HL-60/S4 treated with phorbol 12-myristate 13-acetate at 8.2 ng/mL for 4 days and 3 days (cell line): Measurements from ENCODE around the gene LINC00237.

Source experiments
- in situ Hi-C: fragments of 300-500 bp; cut with MboI; formaldehyde crosslinking; loops from 2 replicates; pipeline ENCODE4 v1.15.0; 2022; ENCODE audit warnings: low sequenced_read_pairs

Gene LINC00237

GRCh38 chr20:21125849-21126580, 19.9 kb upstream of the LINC00237 start, which contains the start of gene KIZ:
TSS of gene KIZ (plus strand) at chr20:21126082. CDS start at chr20:21126116, 34 bp downstream.
- in situ Hi-C loops, result no loop called here

GRCh38 chr20:21125072-21125848, 19.1 kb upstream of the LINC00237 start:
- in situ Hi-C loops, result no loop called here

- in situ Hi-C loops, result no loop called here
These were observed 18.0 kb upstream of the LINC00237 start for GRCh38 chr20:21124190-21124589.

GRCh38 chr20:21118782-21119181, 12.6 kb upstream of the LINC00237 start:
- in situ Hi-C loops, result no loop called here

- in situ Hi-C loops, result no loop called here
These were observed 12.0 kb upstream of the LINC00237 start for GRCh38 chr20:21118138-21118537.

GRCh38 chr20:21117521-21117920, 11.4 kb upstream of the LINC00237 start:
- in situ Hi-C loops, result no loop called here

GRCh38 chr20:21114584-21114983, 8.4 kb upstream of the LINC00237 start:
- in situ Hi-C loops, result no loop called here

GRCh38 chr20:21113697-21114096, 7.5 kb upstream of the LINC00237 start:
- in situ Hi-C loops, result no loop called here

- in situ Hi-C loops, result no loop called here
These were observed 5.3 kb upstream of the LINC00237 start for GRCh38 chr20:21111416-21111815.

- in situ Hi-C loops, result no loop called here
These were observed 4.7 kb upstream of the LINC00237 start for GRCh38 chr20:21110811-21111210.

- in situ Hi-C loops, result no loop called here
These were observed 3.0 kb upstream of the LINC00237 start for GRCh38 chr20:21109144-21109543.

GRCh38 chr20:21105429-21106170, 558 bp downstream of the LINC00237 start:
- in situ Hi-C loops, result no loop called here

- in situ Hi-C loops, result no loop called here
These were observed 1.2 kb downstream of the LINC00237 start for GRCh38 chr20:21104921-21105320.

GRCh38 chr20:21104466-21104761, 1.7 kb downstream of the LINC00237 start:
- in situ Hi-C loops, result no loop called here

- in situ Hi-C loops, result no loop called here
These were observed 2.3 kb downstream of the LINC00237 start for GRCh38 chr20:21103582-21104465.

GRCh38 chr20:21102603-21103311, 3.4 kb downstream of the LINC00237 start:
- in situ Hi-C loops, result no loop called here

GRCh38 chr20:21101932-21102575, 4.1 kb downstream of the LINC00237 start:
- in situ Hi-C loops, result no loop called here

- in situ Hi-C loops, result no loop called here
These were observed 4.7 kb downstream of the LINC00237 start for GRCh38 chr20:21101453-21101931.
